ENCODE results near the gene NRXN3.

NRXN3 gene

DNA sequence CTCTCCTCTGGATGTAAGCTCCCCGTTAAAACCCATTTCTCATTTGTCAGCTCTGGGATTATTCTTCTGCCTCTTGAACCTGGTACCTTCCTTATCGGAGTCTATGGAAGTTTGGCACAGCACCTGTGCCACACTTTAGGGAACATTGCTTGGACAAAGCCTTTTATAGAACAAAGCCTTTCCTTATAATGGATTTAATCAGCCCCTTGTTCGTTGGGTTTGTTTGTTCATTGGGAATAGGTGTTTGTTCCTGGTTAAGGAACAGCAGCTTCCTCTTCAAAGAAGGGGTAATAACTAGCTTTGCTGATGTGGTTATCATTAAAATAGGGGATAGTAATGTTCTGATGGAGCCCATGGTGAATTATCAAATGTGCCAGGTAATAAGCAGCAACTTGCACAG lies 70.4 kb downstream of the NRXN3 start:
- Histone ChIP-seq H3K36me3 (replicated peaks) (no peaks in the 10 kb centered on the region), H3K27me3 (ENCODE audit: low read depth) (no peaks in the 10 kb centered on the region; the same call in 1 of the 2 replicates), H3K4me1 (no peaks in the 10 kb centered on the region), H3K9me3 (no peaks in the 10 kb centered on the region), H3K4me3 (no peak overlapping the region)
- no peak for DNase-seq (ENCODE audit: low spot score in 2 of 2)
- in situ Hi-C loops (cut with MboI; ENCODE audit: low sequenced_read_pairs) = no loop called here

DNA sequence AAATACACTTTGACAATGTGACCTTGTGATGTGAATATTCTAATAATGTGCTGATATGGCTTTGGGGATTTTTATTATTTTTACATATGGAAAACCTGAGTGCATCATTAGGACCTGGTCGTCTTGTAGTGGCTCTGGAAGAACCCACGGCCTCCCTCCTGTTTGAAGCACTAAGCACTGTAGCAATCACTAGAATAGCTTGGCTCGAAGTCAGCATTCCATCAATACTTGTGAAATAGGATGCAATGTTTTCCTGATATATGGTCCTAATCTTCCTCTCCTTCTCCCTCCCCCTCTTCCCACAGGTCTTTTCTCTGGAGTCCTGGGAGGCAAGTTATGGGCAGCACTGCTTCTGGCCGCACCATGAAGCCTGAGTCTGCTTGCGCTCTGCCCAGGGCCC lies 71.9 kb downstream of the NRXN3 start:
- no peaks in the 10 kb centered on the region; the same call in 1 of the 2 replicates for H3K27me3 ChIP-seq (ENCODE audit: low read depth)
- no peaks in the 10 kb centered on the region for H3K36me3 ChIP-seq (replicated peaks)
- no peaks in the 10 kb centered on the region for H3K4me1 ChIP-seq
- in situ Hi-C loops (cut with MboI; ENCODE audit: low sequenced_read_pairs) = no loop called here
- no peaks in the 10 kb centered on the region for H3K9me3 ChIP-seq
- H3K4me3 ChIP-seq = no peak overlapping the region
- DNase-seq (ENCODE audit: low spot score in 2 of 2) = no peak

DNA sequence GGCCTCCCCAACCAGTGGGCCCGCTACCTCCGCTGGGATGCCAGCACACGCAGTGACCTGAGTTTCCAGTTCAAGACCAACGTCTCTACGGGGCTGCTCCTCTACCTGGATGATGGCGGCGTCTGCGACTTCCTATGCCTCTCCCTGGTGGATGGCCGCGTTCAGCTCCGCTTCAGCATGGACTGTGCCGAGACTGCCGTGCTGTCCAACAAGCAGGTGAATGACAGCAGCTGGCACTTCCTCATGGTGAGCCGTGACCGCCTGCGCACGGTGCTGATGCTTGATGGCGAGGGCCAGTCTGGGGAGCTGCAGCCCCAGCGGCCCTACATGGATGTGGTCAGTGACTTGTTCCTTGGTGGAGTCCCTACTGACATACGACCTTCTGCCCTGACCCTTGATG lies 73.0 kb downstream of the NRXN3 start:
- Histone ChIP-seq H3K4me3 (no peak overlapping the region), H3K4me1 (no peaks in the 10 kb centered on the region), H3K36me3 (replicated peaks) (no peaks in the 10 kb centered on the region), H3K27me3 (ENCODE audit: low read depth) (no peaks in the 10 kb centered on the region; the same call in 1 of the 2 replicates), H3K9me3 (no peaks in the 10 kb centered on the region)
- no peak for DNase-seq (ENCODE audit: low spot score in 2 of 2)
- in situ Hi-C loops (cut with MboI; ENCODE audit: low sequenced_read_pairs) = no loop called here

DNA sequence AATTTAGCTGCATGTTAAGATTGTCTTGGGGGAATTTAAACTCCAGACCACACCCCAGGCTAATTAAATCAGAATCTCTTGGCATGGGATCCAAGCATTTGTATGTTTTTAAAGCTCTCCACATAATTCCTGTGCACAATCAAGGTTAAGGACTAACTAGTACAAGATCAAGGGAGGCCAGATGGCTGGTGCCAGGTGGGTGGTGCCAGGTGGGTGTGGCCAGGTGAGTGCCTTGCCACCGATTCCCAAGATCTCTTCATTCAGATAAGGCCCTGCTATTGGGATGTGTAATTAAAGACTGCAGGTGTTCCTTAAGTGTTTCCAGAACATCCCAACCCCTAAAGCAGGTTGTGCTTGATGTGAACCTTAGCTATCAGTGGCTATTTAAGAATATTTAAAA lies 75.1 kb downstream of the NRXN3 start:
- H3K36me3 ChIP-seq (replicated peaks) = no peaks in the 10 kb centered on the region
- no peak for DNase-seq (ENCODE audit: low spot score in 2 of 2)

DNA sequence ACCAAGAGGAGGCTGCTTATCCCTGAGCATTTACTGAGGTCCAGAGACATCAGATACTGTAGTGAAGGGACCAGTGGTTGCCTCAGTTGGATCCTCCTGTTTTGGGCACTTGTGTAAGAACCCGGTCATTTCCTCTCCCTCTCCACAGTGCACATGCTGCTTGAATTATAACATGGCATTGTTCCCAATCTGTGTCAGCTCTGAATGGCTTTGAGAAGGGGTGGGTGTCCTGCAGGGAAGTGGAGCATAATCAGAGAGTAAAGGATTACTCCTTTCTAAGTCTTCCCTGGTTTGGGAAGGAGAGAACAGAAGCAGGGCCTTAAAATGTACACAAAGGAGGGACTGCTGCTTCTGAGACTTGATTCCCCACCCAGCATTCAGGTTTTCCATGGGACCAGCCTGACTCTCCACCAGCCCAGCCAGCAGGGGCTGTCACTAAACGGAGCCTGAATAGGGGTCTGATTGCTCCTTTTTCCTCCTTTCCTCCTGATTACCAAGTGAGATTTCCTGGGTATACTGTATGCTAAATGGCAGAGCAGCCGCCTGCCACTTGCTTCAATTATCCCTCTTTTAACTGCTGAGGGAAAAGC lies 78.4 kb downstream of the NRXN3 start:
- no peaks in the 10 kb centered on the region for H3K4me1 ChIP-seq
- DNase-seq (ENCODE audit: low spot score in 2 of 2) = no peak
- no peaks in the 10 kb centered on the region for H3K27me3 ChIP-seq (ENCODE audit: low read depth)
- H3K4me3 ChIP-seq = no peak overlapping the region
- in situ Hi-C loops (cut with MboI; ENCODE audit: low sequenced_read_pairs) = no loop called here
- H3K9me3 ChIP-seq = no peaks in the 10 kb centered on the region
- no peaks in the 10 kb centered on the region for H3K36me3 ChIP-seq (replicated peaks)

More for the DNA sequence above, 75.1 kb downstream of the NRXN3 start:
- no peak overlapping the region for H3K4me3 ChIP-seq
- no peaks in the 10 kb centered on the region for H3K4me1 ChIP-seq
- no peaks in the 10 kb centered on the region for H3K9me3 ChIP-seq
- H3K27me3 ChIP-seq (ENCODE audit: low read depth) = no peaks in the 10 kb centered on the region; the same call in 1 of the 2 replicates
- in situ Hi-C loops (cut with MboI; ENCODE audit: low sequenced_read_pairs) = no loop called here

DNA sequence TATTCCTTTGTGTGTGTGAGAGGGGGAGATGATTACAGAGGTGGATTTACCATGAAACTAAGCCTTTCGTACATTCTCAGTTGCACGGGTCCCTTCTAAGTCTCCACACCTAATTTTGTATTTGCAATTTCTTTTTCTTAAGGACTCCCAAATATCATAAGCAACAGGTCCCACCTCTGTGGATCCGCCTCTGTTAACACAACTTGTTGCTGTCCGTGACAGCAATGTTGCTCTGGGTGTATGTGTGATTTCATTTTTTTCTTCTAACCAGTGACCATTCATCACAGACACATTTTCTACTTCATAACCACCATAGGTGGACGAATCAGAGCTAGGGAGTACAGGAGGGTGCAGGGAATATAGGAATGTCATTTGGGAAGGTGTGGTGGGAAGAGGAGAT lies 81.1 kb downstream of the NRXN3 start:
- Histone ChIP-seq H3K4me3 (no peak overlapping the region), H3K36me3 (replicated peaks) (no peaks in the 10 kb centered on the region), H3K27me3 (ENCODE audit: low read depth) (no peaks in the 10 kb centered on the region), H3K9me3 (no peaks in the 10 kb centered on the region), H3K4me1 (no peaks in the 10 kb centered on the region)
- DNase-seq (ENCODE audit: low spot score in 2 of 2) = no peak
- in situ Hi-C loops (cut with MboI; ENCODE audit: low sequenced_read_pairs) = no loop called here

DNA sequence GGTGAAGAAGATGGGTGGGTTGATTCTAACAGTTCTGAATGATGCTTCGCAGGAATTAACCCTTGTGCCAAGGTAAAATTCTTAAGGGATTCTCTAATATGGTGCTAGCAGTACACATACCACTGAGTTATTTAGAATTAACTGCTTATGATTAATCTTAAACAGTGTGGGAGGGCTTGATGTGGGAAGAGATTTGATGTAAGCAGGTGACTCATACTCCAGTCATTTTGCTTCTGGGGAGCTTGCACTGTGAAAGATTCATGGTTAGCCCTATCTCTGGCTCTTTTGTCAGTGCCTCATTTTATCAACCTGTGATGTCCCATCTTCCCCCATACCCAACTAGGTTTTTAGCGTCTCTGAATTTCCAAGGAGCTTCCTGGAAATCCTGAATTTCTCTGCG lies 83.8 kb downstream of the NRXN3 start:
- Histone ChIP-seq H3K9me3 (no peaks in the 10 kb centered on the region), H3K27me3 (ENCODE audit: low read depth) (no peaks in the 10 kb centered on the region), H3K4me3 (no peak overlapping the region), H3K36me3 (replicated peaks) (no peaks in the 10 kb centered on the region), H3K4me1 (no peaks in the 10 kb centered on the region)
- no peak for DNase-seq (ENCODE audit: low spot score in 2 of 2)
- in situ Hi-C loops (cut with MboI; ENCODE audit: low sequenced_read_pairs) = no loop called here

DNA sequence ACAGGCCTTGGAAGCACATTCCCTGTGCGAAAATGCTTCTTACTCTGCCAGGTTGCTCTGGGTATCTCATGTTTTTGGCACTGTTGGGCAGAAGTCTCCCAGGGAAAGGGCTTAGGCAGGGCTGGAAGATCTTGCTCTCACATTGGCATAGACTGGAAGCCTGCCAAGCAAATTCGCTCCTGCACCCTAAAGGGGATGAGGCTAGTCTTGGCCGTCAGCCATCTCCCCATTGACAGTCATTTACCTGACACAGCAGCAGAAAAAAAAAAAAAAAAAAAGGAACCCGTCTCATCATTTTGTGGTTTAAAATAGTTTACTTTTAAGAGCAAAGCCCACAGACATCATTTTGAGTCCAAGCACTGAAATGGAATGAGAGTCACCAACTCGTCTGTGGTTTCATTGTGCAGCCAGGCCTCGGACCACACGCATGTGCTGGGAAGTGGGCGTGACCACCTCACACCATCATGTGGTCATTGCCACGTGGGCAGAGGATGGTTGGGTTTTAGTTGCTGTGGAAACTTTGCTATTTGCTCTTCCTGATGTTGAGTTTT lies 84.8 kb downstream of the NRXN3 start:
- no peak overlapping the region for H3K4me3 ChIP-seq
- no peaks in the 10 kb centered on the region for H3K4me1 ChIP-seq
- H3K27me3 ChIP-seq (ENCODE audit: low read depth) = no peaks in the 10 kb centered on the region
- H3K36me3 ChIP-seq (replicated peaks) = no peaks in the 10 kb centered on the region
- in situ Hi-C loops (cut with MboI; ENCODE audit: low sequenced_read_pairs) = no loop called here
- H3K9me3 ChIP-seq = no peaks in the 10 kb centered on the region
- no peak for DNase-seq (ENCODE audit: low spot score in 2 of 2)

DNA sequence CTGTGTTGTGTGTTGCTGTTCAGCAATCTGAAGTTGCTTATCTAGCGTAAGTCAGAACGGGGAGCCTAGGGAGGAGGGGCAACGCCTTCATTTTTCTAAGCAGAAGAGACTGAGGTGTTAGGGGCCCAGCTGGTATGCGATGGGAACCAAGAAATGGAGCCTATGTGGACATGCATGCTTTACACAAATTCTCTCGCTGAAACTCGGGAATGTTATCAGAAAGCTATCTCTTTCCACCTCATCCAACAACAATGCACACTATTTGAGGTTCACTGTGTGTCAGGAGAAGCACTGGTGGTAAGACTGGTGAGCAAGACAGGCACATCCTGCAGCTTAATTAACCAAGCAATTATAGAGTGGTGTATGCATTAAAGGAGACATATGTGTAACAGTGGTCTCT lies 89.7 kb downstream of the NRXN3 start:
- peaks cover 3% of the 10 kb centered on the region; the same call in 1 of the 2 replicates for H3K27me3 ChIP-seq (ENCODE audit: low read depth)
- no peaks in the 10 kb centered on the region for H3K36me3 ChIP-seq (replicated peaks)
- no peak for DNase-seq (ENCODE audit: low spot score in 2 of 2)
- no peaks in the 10 kb centered on the region for H3K9me3 ChIP-seq
- in situ Hi-C loops (cut with MboI; ENCODE audit: low sequenced_read_pairs) = no loop called here
- H3K4me3 ChIP-seq = no peak overlapping the region
- H3K4me1 ChIP-seq = no peaks in the 10 kb centered on the region

DNA sequence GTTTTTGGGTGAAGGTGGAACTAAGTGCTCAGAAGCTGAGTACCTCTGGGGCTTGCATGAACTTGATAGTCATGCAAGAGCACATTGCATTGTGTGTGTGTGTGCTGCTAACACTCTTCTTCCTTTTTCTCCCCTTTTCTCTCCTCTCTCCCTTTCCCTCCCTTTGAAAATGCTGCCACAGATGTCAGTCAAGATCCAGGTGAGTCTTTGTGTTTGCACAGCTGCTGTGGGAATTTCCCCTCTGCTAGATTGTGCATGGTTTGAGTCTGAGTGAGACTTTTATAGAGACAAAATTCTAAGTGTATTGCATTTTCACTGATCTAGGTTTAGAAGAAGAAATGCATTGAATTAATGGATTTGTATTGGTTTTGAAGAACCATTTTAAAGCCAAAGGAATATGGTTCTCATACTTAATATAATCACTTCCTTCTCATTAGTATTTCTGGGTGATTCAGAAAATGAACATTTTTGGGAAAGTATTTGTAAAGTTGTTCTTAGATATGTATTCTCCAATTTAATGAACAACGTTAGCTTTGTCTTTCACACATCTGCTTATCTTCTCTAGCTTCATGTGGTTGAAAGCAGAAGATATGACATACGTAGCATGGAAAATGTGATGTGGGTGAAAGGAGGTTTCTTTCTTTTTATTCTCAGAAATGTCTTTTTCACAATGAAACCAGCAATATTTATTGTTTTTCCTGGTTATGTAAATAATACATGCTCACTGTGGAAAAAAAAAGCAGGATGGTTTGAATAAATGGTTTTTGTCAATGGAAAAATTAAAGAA lies 108.5 kb downstream of the NRXN3 start:
- Histone ChIP-seq H3K9me3 (no peaks in the 10 kb centered on the region), H3K36me3 (replicated peaks) (no peaks in the 10 kb centered on the region), H3K4me3 (no peak overlapping the region), H3K27me3 (ENCODE audit: low read depth) (peaks cover 2% of the 10 kb centered on the region; the same call in 1 of the 2 replicates), H3K4me1 (no peaks in the 10 kb centered on the region)
- in situ Hi-C loops (cut with MboI; ENCODE audit: low sequenced_read_pairs) = no loop called here
- DNase-seq (ENCODE audit: low spot score in 2 of 2) = no peak

DNA sequence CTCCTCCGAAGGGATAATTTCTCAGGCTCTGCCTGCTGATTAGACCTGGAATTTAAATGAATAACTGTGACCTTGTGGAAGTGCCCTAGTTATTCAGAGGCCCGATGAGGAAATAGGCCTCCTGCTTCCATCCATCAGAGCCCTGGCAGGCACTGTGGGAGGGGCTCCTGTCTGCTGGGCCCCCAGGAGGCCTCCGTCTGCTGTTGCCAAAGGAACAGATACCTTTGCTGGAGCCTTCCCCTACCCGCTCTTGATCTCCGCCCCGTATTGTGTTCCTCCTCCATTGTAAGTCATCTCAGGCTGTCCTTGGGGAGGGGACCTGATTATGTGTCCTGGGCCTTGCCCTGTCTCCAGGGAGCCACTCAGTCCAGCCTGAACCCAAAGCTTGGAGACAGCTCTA lies 112.3 kb downstream of the NRXN3 start:
- H3K4me1 ChIP-seq = no peaks in the 10 kb centered on the region
- H3K9me3 ChIP-seq = no peaks in the 10 kb centered on the region
- DNase-seq (ENCODE audit: low spot score in 2 of 2) = no peak
- no peaks in the 10 kb centered on the region for H3K36me3 ChIP-seq (replicated peaks)
- H3K27me3 ChIP-seq (ENCODE audit: low read depth) = 0 out of 2 replicates have a peak, but pooled peaks cover 2% of the 10 kb centered on the region
- H3K4me3 ChIP-seq = no peak overlapping the region
- in situ Hi-C loops (cut with MboI; ENCODE audit: low sequenced_read_pairs) = no loop called here

DNA sequence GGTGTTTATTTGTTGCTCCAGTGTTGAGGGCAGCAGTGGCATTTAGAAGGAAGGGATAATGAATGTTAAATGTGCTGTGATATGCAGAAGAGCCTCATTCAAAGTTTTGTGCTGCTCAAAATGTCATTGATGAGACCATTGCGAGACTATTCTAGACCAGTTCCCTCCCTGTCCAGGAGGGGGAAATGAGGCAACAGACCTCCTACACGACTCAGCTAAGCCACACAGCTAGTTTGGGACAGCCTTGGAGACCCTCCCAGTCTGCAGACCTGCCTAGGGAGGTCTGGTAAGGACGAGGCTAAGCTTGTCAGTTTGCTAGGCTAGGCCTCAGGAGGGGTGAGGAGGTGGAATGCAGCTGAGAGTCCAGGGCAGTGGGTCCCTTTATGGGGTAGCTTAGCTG lies 116.0 kb downstream of the NRXN3 start:
- H3K9me3 ChIP-seq = no peaks in the 10 kb centered on the region
- no peaks in the 10 kb centered on the region for H3K27me3 ChIP-seq (ENCODE audit: low read depth)
- no peaks in the 10 kb centered on the region for H3K4me1 ChIP-seq
- DNase-seq (ENCODE audit: low spot score in 2 of 2) = no peak
- H3K4me3 ChIP-seq = no peak overlapping the region
- H3K36me3 ChIP-seq (replicated peaks) = no peaks in the 10 kb centered on the region
- in situ Hi-C loops (cut with MboI; ENCODE audit: low sequenced_read_pairs) = no loop called here

DNA sequence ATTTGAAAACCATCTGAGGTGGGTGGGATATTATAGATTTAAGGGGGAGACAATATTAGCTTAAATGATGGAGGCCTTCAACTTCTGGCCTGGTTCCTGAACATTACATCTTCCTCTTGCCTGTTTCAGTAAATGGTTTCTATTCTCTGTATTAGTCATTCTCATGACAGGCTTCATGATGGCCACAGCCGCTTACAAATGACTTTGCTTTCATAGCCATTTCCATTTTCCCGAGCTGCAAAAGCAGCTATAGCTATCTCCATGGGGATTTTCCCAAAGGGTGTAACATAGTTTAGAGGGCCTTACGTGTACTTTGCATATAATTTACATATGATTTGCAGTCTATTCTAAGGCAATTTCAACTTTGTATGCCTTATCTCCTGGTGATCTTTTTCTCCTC lies 121.8 kb downstream of the NRXN3 start:
- Histone ChIP-seq H3K9me3 (no peaks in the 10 kb centered on the region), H3K27me3 (ENCODE audit: low read depth) (peaks cover 5% of the 10 kb centered on the region; the same call in 1 of the 2 replicates), H3K36me3 (replicated peaks) (no peaks in the 10 kb centered on the region), H3K4me3 (no peak overlapping the region), H3K4me1 (no peaks in the 10 kb centered on the region)
- DNase-seq (ENCODE audit: low spot score in 2 of 2) = no peak
- in situ Hi-C loops (cut with MboI; ENCODE audit: low sequenced_read_pairs) = no loop called here

DNA sequence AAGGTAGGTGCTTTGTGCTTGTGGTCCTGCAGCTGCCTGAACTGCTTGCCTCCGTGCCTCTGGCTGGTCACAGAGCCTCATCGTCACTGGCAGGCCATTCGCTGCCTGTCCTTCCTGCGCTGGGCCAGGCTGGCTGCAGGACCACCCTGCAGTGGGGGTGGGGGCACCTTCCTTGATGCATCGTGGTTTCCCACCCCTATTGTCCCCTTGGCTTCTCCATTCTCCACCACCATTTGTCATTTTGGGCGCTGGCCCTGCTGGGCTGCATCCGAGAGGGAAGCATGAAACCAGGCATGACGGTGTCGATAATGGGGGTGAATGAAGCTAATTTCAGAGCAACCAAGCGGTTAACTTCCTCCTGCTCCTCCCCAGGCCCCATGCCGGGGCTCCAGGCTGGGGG lies 127.7 kb downstream of the NRXN3 start:
- H3K4me1 ChIP-seq = no peaks in the 10 kb centered on the region
- no peaks in the 10 kb centered on the region for H3K36me3 ChIP-seq (replicated peaks)
- H3K9me3 ChIP-seq = no peaks in the 10 kb centered on the region
- no peak overlapping the region for H3K4me3 ChIP-seq
- peaks cover 5% of the 10 kb centered on the region; the same call in 1 of the 2 replicates for H3K27me3 ChIP-seq (ENCODE audit: low read depth)
- DNase-seq (ENCODE audit: low spot score in 2 of 2) = no peak
- in situ Hi-C loops (cut with MboI; ENCODE audit: low sequenced_read_pairs) = no loop called here
